MM.1S (cell line): ENCODE data around the gene ULBP1.

Experiments used
- EZH2 ChIP-seq: fragments of 300-600 bp; sonication (generic); optimal IDR thresholded peaks from 2 replicates; pipeline ENCODE3; 2017; ENCODE audit warnings: low read depth, mild to moderate bottlenecking, antibody characterized with exemption, low read length, mixed read lengths
- EZH2phosphoT487 ChIP-seq: fragments of 300-600 bp; sonication (generic); IDR thresholded peaks from 2 replicates; pipeline ENCODE4 v1.6.1; 2018; ENCODE audit warnings: antibody characterized with exemption, low read length
- TF ChIP-seq, protein P1 (sequence below): fragments of 300-600 bp; sonication (generic); IDR thresholded peaks from 2 replicates; pipeline ENCODE4 v1.5.1; 2016; ENCODE audit warnings: antibody characterized with exemption, low read length, mixed read lengths

DNA sequence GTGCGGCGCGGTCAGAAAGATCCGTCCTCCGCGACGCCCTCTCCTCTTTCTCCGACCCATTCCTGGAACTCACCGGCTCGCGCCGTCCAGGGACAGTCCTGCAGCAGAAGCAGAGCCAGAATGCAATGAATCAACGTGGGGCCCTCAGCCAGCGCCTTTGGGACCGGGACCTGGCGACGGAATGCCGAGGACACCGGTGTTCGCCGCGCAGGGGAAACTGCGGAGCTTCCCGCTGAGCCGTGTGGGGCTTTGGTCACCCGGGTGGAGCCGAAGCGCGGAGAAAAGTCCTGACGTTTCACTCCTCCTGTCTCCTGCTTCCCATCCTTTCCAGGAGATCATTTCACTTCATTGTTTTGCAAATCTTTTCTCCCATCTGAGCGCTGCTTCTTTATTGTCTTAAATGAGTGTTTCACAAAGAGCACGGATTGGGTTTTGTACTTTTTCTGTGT lies 26.5 kb downstream of the ULBP1 start:
- TF ChIP-seq, protein P1, sequence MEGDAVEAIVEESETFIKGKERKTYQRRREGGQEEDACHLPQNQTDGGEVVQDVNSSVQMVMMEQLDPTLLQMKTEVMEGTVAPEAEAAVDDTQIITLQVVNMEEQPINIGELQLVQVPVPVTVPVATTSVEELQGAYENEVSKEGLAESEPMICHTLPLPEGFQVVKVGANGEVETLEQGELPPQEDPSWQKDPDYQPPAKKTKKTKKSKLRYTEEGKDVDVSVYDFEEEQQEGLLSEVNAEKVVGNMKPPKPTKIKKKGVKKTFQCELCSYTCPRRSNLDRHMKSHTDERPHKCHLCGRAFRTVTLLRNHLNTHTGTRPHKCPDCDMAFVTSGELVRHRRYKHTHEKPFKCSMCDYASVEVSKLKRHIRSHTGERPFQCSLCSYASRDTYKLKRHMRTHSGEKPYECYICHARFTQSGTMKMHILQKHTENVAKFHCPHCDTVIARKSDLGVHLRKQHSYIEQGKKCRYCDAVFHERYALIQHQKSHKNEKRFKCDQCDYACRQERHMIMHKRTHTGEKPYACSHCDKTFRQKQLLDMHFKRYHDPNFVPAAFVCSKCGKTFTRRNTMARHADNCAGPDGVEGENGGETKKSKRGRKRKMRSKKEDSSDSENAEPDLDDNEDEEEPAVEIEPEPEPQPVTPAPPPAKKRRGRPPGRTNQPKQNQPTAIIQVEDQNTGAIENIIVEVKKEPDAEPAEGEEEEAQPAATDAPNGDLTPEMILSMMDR: no peak
- no peak for TF ChIP-seq EZH2phosphoT487
- no peak for TF ChIP-seq EZH2
